Type B pancreatic cell (in vitro differentiated cells): ENCODE results near the gene JPH3. TPM values are rescaled to one million over a fixed set of nuclear protein-coding genes. Genes with fewer than 3 reads are reported as not detected.

Source experiments
- DNase-seq: peaks from one replicate; pipeline ENCODE4 v3.0.0; 2021; ENCODE audit warnings: mixed read lengths; ENCODE audit not compliant: unreplicated experiment; ENCODE audit errors: extremely low spot score
- H3K27ac Mint-ChIP-seq: 2 replicates; pipeline ENCODE4 v1.8.0; 2021; ENCODE audit warnings: mild to moderate bottlenecking, mixed read lengths
- H3K27me3 Mint-ChIP-seq: 2 replicates; pipeline ENCODE4 v1.8.0; 2021; ENCODE audit warnings: mixed read lengths
- H3K36me3 Mint-ChIP-seq: 2 replicates; pipeline ENCODE4 v1.8.0; 2021; ENCODE audit warnings: mixed read lengths
- H3K4me1 Mint-ChIP-seq: one replicate; pipeline ENCODE4 v1.8.0; 2021; ENCODE audit warnings: mixed read lengths; ENCODE audit not compliant: unreplicated experiment
- H3K4me3 Mint-ChIP-seq: 2 replicates; pipeline ENCODE4 v1.8.0; 2021; ENCODE audit warnings: mild to moderate bottlenecking, mixed read lengths
- H3K9me3 Mint-ChIP-seq: 2 replicates; pipeline ENCODE4 v1.8.0; 2021; ENCODE audit warnings: mixed read lengths
- total RNA-seq: library from RNA; stranded (reverse); gene quantifications from 2 replicates; pipeline ENCODE4 v1.2.1, GENCODE V29; 2021; ENCODE audit warnings: low replicate concordance
- TF ChIP-seq, protein P1 (sequence below): fragments of 200-600 bp; sonication (generic); conservative IDR thresholded peaks from 2 replicates; pipeline ENCODE4 v1.5.0; 2021; ENCODE audit warnings: antibody characterized with exemption, mild to moderate bottlenecking

JPH3 gene
- total RNA-seq, 1 donor from 2014 or later = 7.2 TPM

DNA sequence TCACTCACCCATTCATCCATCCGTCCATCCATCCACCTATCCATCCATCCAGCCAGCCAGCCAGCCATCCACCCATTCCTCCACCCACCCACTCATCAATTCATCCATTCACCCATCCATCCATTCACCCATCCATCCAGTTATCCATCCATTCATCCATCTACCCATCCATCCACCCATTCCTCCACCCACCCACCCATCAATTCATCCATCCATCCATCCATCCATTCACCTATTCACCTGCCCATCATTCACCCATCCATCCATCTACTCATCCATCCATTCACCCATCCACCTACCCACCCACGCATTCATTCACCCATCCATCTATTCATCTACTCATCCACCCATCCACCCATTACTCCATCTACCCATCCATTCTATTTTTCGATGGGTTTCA, 43.6 kb upstream of the JPH3 start:
- TF ChIP-seq, protein P1, sequence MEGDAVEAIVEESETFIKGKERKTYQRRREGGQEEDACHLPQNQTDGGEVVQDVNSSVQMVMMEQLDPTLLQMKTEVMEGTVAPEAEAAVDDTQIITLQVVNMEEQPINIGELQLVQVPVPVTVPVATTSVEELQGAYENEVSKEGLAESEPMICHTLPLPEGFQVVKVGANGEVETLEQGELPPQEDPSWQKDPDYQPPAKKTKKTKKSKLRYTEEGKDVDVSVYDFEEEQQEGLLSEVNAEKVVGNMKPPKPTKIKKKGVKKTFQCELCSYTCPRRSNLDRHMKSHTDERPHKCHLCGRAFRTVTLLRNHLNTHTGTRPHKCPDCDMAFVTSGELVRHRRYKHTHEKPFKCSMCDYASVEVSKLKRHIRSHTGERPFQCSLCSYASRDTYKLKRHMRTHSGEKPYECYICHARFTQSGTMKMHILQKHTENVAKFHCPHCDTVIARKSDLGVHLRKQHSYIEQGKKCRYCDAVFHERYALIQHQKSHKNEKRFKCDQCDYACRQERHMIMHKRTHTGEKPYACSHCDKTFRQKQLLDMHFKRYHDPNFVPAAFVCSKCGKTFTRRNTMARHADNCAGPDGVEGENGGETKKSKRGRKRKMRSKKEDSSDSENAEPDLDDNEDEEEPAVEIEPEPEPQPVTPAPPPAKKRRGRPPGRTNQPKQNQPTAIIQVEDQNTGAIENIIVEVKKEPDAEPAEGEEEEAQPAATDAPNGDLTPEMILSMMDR = no peak
- H3K4me1 Mint-ChIP-seq = peaks cover 6% of the 10 kb centered on the region
- no peaks in the 10 kb centered on the region for H3K36me3 Mint-ChIP-seq
- peaks cover 5% of the 10 kb centered on the region for H3K27me3 Mint-ChIP-seq
- H3K4me3 Mint-ChIP-seq = no peak overlapping the region
- DNase-seq = no peak
- H3K9me3 Mint-ChIP-seq = no peaks in the 10 kb centered on the region
- no peak overlapping the region for H3K27ac Mint-ChIP-seq

DNA sequence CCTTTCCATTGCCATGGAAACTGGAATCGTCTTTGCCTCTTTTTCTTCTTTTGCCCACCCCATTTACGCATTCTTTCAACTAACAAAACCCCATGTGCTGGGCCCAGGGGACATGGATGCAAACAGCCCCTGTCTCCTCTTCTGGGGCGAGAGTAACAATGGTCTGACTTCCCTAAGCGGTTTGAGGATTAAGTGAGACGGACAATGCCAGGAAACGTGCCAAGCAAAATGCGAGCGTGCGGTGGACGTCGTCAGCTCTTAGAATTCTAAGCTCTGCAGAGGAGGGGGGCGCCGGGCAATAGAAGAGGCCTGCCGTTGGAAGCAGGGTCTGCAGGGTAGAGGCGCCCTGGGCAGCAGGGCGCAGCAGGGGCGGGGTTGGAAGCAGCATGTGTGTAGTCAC, 42.4 kb upstream of the JPH3 start:
- Mint-ChIP-seq H3K27me3 (peaks cover 5% of the 10 kb centered on the region), H3K4me1 (peaks cover 6% of the 10 kb centered on the region), H3K36me3 (no peaks in the 10 kb centered on the region), H3K4me3 (no peak overlapping the region), H3K9me3 (no peaks in the 10 kb centered on the region), H3K27ac (no peak overlapping the region)
- TF ChIP-seq, protein P1 = no peak
- DNase-seq = no peak

DNA sequence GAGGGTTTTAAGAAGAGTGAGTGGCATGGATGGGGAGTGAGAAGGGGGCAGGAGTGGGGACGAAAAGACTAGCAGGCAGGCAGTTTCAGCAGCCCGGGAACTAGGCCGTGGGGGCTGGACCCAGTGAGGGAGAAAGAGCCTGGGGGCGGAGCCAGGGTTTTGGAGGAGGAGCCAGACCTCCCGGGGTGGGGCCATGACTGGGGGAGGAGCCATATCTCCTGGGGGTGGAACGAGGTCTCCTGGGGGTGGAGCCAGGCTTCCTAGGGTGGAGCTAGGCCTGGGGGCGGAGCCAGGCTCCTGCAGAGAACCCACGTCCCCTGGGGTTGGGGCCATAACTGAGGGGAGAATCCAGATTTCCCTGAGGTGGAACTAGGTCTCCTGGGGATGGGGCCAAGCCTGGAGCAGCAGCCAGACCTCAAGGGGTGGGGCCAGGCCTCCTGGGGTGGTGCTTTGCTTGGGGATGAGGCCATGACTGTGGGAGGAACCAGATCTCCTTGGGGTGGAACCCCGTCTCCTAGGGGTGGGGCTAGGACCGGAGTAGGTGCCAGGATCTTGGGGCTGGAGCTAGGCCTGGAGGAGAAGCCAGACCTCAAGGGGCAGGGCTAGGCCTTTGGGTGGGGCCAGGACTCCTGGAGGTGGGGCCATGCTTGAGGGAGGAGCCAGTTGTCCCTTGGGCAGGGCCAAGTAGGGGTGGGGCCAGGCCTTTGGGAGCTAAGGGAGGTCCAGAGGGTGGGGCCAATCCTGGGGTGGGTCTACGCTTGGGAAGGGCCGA, 41.7 kb upstream of the JPH3 start:
- DNase-seq = no peak
- Mint-ChIP-seq H3K36me3 (no peaks in the 10 kb centered on the region), H3K4me1 (peaks cover 6% of the 10 kb centered on the region), H3K27ac (no peak overlapping the region), H3K27me3 (peaks cover 5% of the 10 kb centered on the region), H3K4me3 (no peak overlapping the region), H3K9me3 (no peaks in the 10 kb centered on the region)
- TF ChIP-seq, protein P1 = no peak

DNA sequence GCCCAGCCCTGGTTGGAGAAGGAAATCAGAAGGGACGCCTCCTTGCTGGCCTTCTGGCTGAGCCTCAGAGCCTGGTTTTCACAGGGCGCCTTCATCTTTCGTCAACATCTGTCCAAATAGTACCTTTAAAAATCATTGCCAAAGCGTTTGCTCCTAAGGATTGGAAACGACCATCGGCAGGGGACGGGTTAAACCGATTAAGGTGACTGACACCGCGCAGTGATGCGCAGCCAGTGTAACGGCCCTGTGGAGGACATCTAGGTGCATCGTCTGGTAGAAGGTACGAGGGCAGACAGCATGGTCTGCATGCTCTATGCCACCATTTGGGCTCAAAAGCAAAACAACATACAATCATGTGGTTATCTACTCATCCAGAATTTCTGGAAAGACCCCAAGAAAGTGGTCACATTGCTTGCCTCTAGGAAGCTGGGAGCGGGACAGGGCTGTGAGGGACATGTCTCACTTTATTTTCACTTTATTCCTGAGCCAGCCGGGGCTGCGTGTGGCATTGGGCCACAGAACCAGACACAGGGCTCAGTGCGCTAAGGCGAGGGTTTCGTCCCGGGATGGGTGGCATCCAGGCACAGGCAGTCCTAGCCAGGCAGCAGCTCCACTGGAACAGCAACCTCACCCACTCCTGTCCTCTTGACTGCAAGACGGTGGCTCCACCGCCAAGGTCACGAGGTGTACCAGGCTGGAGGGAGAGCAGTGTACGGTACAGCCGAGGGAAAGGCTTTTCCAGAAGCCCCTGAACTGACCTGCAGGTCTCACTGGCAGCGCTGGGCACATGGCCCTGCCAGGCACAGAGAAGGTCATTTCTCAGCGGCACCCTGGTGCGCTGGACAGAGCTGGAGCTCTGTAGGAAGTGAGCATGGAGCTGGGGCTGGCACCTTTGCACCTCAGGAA, 40.9 kb upstream of the JPH3 start:
- H3K27ac Mint-ChIP-seq = no peak overlapping the region
- TF ChIP-seq, protein P1 = no peak
- DNase-seq = no peak
- peaks cover 5% of the 10 kb centered on the region for H3K27me3 Mint-ChIP-seq
- no peaks in the 10 kb centered on the region for H3K9me3 Mint-ChIP-seq
- H3K4me3 Mint-ChIP-seq = no peak overlapping the region
- H3K4me1 Mint-ChIP-seq = peaks cover 6% of the 10 kb centered on the region
- H3K36me3 Mint-ChIP-seq = no peaks in the 10 kb centered on the region

DNA sequence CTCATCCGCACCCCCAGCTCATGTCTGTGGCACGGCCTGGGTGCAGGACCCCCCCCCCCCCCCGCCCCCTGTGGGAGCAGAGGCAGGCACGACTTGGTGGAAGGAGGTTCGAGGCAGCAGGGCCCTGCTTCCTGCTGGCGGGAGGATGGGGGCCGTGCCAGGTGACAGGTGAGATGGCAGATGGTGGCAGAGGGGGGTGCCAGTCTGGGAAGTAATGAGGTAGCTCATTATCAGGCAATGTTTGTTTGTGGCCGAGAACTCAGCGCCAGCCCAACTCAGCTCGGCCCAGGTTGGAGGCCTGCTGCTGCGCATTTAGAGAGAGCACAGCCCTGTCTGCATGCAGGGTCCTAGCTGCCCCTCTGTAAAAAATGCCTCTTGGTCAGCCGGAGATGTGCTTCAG, 40.1 kb upstream of the JPH3 start:
- Mint-ChIP-seq H3K4me3 (no peak overlapping the region), H3K27me3 (peaks cover 5% of the 10 kb centered on the region), H3K4me1 (peaks cover 6% of the 10 kb centered on the region), H3K27ac (no peak overlapping the region), H3K36me3 (no peaks in the 10 kb centered on the region), H3K9me3 (no peaks in the 10 kb centered on the region)
- no peak for DNase-seq
- TF ChIP-seq, protein P1 = no peak
